IMR-90 (cell line): ENCODE measurements around the gene TNFSF9. TPM values are rescaled to one million over a fixed set of nuclear protein-coding genes. Genes with fewer than 3 reads are reported as not detected.

ENCODE experiments used
- ATAC-seq: fragments of 200-7000 bp; cut with Tn5 transposase; 2 replicates; pipeline ENCODE4 v1.9.1; 2020; ENCODE audit warnings: low read depth, mild to moderate bottlenecking, moderate library complexity
- BruUV-seq: library from RNA; stranded (reverse); fragments of 400-500 nt; replicated peaks from 2 replicates; lab custom pipeline; 2021; lab: Mats Ljungman, UMichigan
- CTCF ChIA-PET: fragments of 300-600 bp; formaldehyde crosslinking; extraction: SDS; loops from one replicate; lab custom pipeline; 2021; ENCODE audit warnings: antibody characterized with exemption; lab: Yijun Ruan, JAX
- POLR2A ChIA-PET: fragments of 300-600 bp; sonication (Branson Sonifier 250); formaldehyde crosslinking; loops from one replicate; lab custom pipeline; 2022; ENCODE audit warnings: antibody characterized with exemption; ENCODE audit not compliant: unreplicated experiment; lab: Charles Lee
- DNase-seq: peaks from one replicate; pipeline ENCODE4 v3.0.0; 2013
- H2AFZ ChIP-seq: replicated peaks from 2 replicates; pipeline ENCODE3; 2013; ENCODE audit warnings: low read length, mild to moderate bottlenecking; ENCODE audit not compliant: poor library complexity
- H2AK5ac ChIP-seq: 2 replicates; pipeline ENCODE4 v1.6.1; 2013; ENCODE audit warnings: low read depth, low read length, inconsistent platforms
- H2AK9ac ChIP-seq: replicated peaks from 2 replicates; pipeline ENCODE3; 2013; ENCODE audit warnings: mild to moderate bottlenecking, low read depth, low read length, moderate library complexity; ENCODE audit not compliant: poor library complexity
- H2BK120ac ChIP-seq: 2 replicates; pipeline ENCODE4 v1.6.1; 2013; ENCODE audit warnings: low read depth, low read length, inconsistent platforms
- H2BK15ac ChIP-seq: 3 replicates; pipeline ENCODE4 v1.6.1; 2013; ENCODE audit warnings: low read depth, low read length, inconsistent platforms
- H2BK20ac ChIP-seq: 2 replicates; pipeline ENCODE4 v1.6.1; 2013; ENCODE audit warnings: low read depth, mild to moderate bottlenecking, inconsistent platforms, low read length, moderate library complexity
- H2BK5ac ChIP-seq: 2 replicates; pipeline ENCODE4 v1.6.1; 2013; ENCODE audit warnings: mild to moderate bottlenecking, low read depth, low read length, inconsistent platforms; ENCODE audit not compliant: poor library complexity, severe bottlenecking
- H3K14ac ChIP-seq: replicated peaks from 2 replicates; pipeline ENCODE4 v1.6.1; 2013; ENCODE audit warnings: low read depth, low read length, inconsistent platforms
- H3K18ac ChIP-seq: 2 replicates; pipeline ENCODE4 v1.6.1; 2013; ENCODE audit warnings: low read depth, low read length, control low read depth
- H3K23ac ChIP-seq: 2 replicates; pipeline ENCODE4 v1.6.1; 2013; ENCODE audit warnings: low read depth, low read length, inconsistent platforms
- H3K27ac ChIP-seq: 2 replicates; pipeline ENCODE4 v1.5.1; 2013; ENCODE audit warnings: mild to moderate bottlenecking, control low read depth, low read length; ENCODE audit not compliant: insufficient read depth
- H3K27me3 ChIP-seq: 2 replicates; pipeline ENCODE4 v1.6.1; 2013; ENCODE audit warnings: low read length; ENCODE audit not compliant: control insufficient read depth, insufficient read depth
- H3K36me3 ChIP-seq: 2 replicates; pipeline ENCODE4 v1.6.1; 2013; ENCODE audit warnings: low read length, mixed read lengths; ENCODE audit not compliant: control insufficient read depth, insufficient read depth
- H3K4ac ChIP-seq: 2 replicates; pipeline ENCODE4 v1.6.1; 2013; ENCODE audit warnings: low read depth, low read length, inconsistent platforms
- H3K4me1 ChIP-seq: 2 replicates; pipeline ENCODE4 v1.6.1; 2013; ENCODE audit warnings: low read length, mixed read lengths; ENCODE audit not compliant: control insufficient read depth, insufficient read depth
- H3K4me2 ChIP-seq: 2 replicates; pipeline ENCODE4 v1.6.1; 2013; ENCODE audit warnings: low read depth, mild to moderate bottlenecking, control low read depth, low read length, moderate library complexity
- H3K4me3 ChIP-seq: 2 replicates; pipeline ENCODE4 v1.5.1; 2013; ENCODE audit warnings: low read depth, mild to moderate bottlenecking, control low read depth, low read length, moderate library complexity; ENCODE audit not compliant: insufficient read depth
- H3K56ac ChIP-seq: 2 replicates; pipeline ENCODE4 v1.6.1; 2013; ENCODE audit warnings: low read length, inconsistent platforms; ENCODE audit not compliant: insufficient read depth; ENCODE audit errors: extremely low read depth
- H3K79me1 ChIP-seq, 2 experiments: 2 replicates each; pipeline ENCODE4 v1.6.1; 2013; ENCODE audit warnings: low read length in 2 of 2, inconsistent platforms in 1 of 2, low read depth in 1 of 2
- H3K9ac ChIP-seq: 2 replicates; pipeline ENCODE4 v1.6.1; 2013; ENCODE audit warnings: low read depth, low read length, control low read depth
- H3K9me1 ChIP-seq: 2 replicates; pipeline ENCODE4 v1.6.1; 2013; ENCODE audit warnings: low read length, inconsistent platforms; ENCODE audit not compliant: insufficient read depth
- H3K9me3 ChIP-seq: 2 replicates; pipeline ENCODE4 v1.6.1; 2013; ENCODE audit warnings: low read length; ENCODE audit not compliant: control insufficient read depth, insufficient read depth
- H4K20me1 ChIP-seq: 2 replicates; pipeline ENCODE4 v1.6.1; 2013; ENCODE audit warnings: low read length, inconsistent platforms; ENCODE audit not compliant: insufficient read depth
- H4K5ac ChIP-seq: 2 replicates; pipeline ENCODE4 v1.6.1; 2013; ENCODE audit warnings: mild to moderate bottlenecking, low read depth, low read length, control low read depth
- H4K8ac ChIP-seq, 2 experiments: 2 replicates each; pipeline ENCODE4 v1.6.1; 2013; ENCODE audit warnings: low read depth in 2 of 2, low read length in 2 of 2, control low read depth in 1 of 2, inconsistent platforms in 1 of 2
- H4K91ac ChIP-seq: 2 replicates; pipeline ENCODE4 v1.6.1; 2013; ENCODE audit warnings: low read depth, low read length, inconsistent platforms; ENCODE audit not compliant: insufficient read depth
- BHLHE40 ChIP-seq: fragments of 150-350 bp; IDR thresholded peaks from 2 replicates; pipeline ENCODE4 v1.6.1; 2016; ENCODE audit warnings: mild to moderate bottlenecking, low read depth, low read length
- CEBPB ChIP-seq: IDR thresholded peaks from 2 replicates; pipeline ENCODE4 v1.6.1; 2012; ENCODE audit warnings: low read depth, low read length, improper control_type of control experiment
- CHD1 ChIP-seq: IDR thresholded peaks from 2 replicates; pipeline ENCODE4 v1.6.1; 2012; ENCODE audit warnings: low read depth, low read length, improper control_type of control experiment
- CTCF ChIP-seq: conservative IDR thresholded peaks from 2 replicates; pipeline ENCODE4 v1.5.1; 2012; ENCODE audit warnings: mild to moderate bottlenecking, low read depth, low read length, improper control_type of control experiment
- ELK1 ChIP-seq: fragments of 150-350 bp; IDR thresholded peaks from 2 replicates; pipeline ENCODE4 v1.6.1; 2016; ENCODE audit warnings: low read depth, mild to moderate bottlenecking, low read length, moderate library complexity, borderline replicate concordance
- FOS ChIP-seq: fragments of 150-350 bp; IDR thresholded peaks from 2 replicates; pipeline ENCODE4 v1.6.1; 2016; ENCODE audit warnings: low read depth, low read length
- MAFK ChIP-seq: IDR thresholded peaks from 2 replicates; pipeline ENCODE4 v1.6.1; 2012; ENCODE audit warnings: low read depth, low read length, improper control_type of control experiment
- MAZ ChIP-seq: IDR thresholded peaks from 2 replicates; pipeline ENCODE4 v1.6.1; 2012; ENCODE audit warnings: low read depth, mild to moderate bottlenecking, low read length, improper control_type of control experiment, moderate library complexity, borderline replicate concordance
- MXI1 ChIP-seq: IDR thresholded peaks from 2 replicates; pipeline ENCODE4 v1.6.1; 2012; ENCODE audit warnings: low read depth, mild to moderate bottlenecking, low read length, moderate library complexity, borderline replicate concordance
- NFE2L2 ChIP-seq: fragments of 150-350 bp; IDR thresholded peaks from 2 replicates; pipeline ENCODE4 v1.6.1; 2016; ENCODE audit warnings: low read depth, mild to moderate bottlenecking, low read length
- POLR2A ChIP-seq: IDR thresholded peaks from 2 replicates; pipeline ENCODE4 v1.6.1; 2012; ENCODE audit warnings: mild to moderate bottlenecking, low read depth, low read length
- RAD21 ChIP-seq: IDR thresholded peaks from 2 replicates; pipeline ENCODE4 v1.6.1; 2012; ENCODE audit warnings: low read length, improper control_type of control experiment
- RCOR1 ChIP-seq: IDR thresholded peaks from 2 replicates; pipeline ENCODE4 v1.6.1; 2012; ENCODE audit warnings: mild to moderate bottlenecking, low read length, improper control_type of control experiment; ENCODE audit not compliant: insufficient replicate concordance
- RFX5 ChIP-seq: IDR thresholded peaks from 2 replicates; pipeline ENCODE4 v1.8.0; 2012; ENCODE audit warnings: low read depth, mild to moderate bottlenecking, low read length, moderate library complexity
- SMC3 ChIP-seq: fragments of 150-350 bp; IDR thresholded peaks from 2 replicates; pipeline ENCODE4 v1.6.1; 2016; ENCODE audit warnings: low read depth, mild to moderate bottlenecking, antibody characterized with exemption, low read length, moderate library complexity
- USF2 ChIP-seq: fragments of 150-350 bp; IDR thresholded peaks from 2 replicates; pipeline ENCODE4 v1.6.1; 2017; ENCODE audit warnings: mild to moderate bottlenecking, antibody characterized with exemption, low read length, low read depth
- WGBS, 2 experiments: methylation state at CpG; one replicate each; pipeline versions ENCODE4 v1.1.5 to v1.1.7; 2013; ENCODE audit warnings: missing lambda C conversion rate in 2 of 2; ENCODE audit not compliant: insufficient read length in 1 of 2; ENCODE audit errors: extremely low coverage in 2 of 2; 5-methylcytosine and 5-hydroxymethylcytosine counted together
- dilution Hi-C: fragments of 300-500 bp; cut with HindIII; formaldehyde crosslinking; loops from one replicate; pipeline ENCODE4 v1.14.3; 2018; ENCODE audit warnings: low sequenced_read_pairs; ENCODE audit not compliant: unreplicated experiment
- in situ Hi-C: fragments of 300-500 bp; cut with MboI; formaldehyde crosslinking; loops from 3 replicates; pipeline ENCODE4 v1.14.3; 2019; ENCODE audit warnings: low sequenced_read_pairs, inconsistent platforms, mixed read lengths
- intact Hi-C: fragments of 100-400 bp; cut with micrococcal nuclease; formaldehyde crosslinking; loops from 2 replicates; pipeline ENCODE4 v1.10.0; 2022
- polyA plus RNA-seq, 3 experiments: library from polyadenylated mRNA; depleted of rRNA; stranded (reverse); fragments of >200 nt; gene quantifications; 2 replicates each; pipeline ENCODE4 v1.2.3, GENCODE V29; 2012; ENCODE audit warnings: low replicate concordance in 1 of 3
- total RNA-seq: library from RNA; depleted of rRNA; stranded (reverse); fragments of >200 nt; gene quantifications from 2 replicates; pipeline ENCODE4 v1.2.3, GENCODE V29; 2012

TNFSF9 gene
- total and polyA plus RNA-seq, 2 of the 4 experiments (the other 2 are of a cell fraction): 0.10 TPM; not detected in 1

- ChIA-PET CTCF (no interaction called here), POLR2A (no interaction called here)
- H3K36me3 ChIP-seq: no peaks in the 10 kb centered on the region
- intact Hi-C loops: no loop called here
- no peak overlapping the region for H3K4ac ChIP-seq
- H3K9ac ChIP-seq: no peak overlapping the region
- no peak overlapping the region for H3K56ac ChIP-seq
- peaks cover 5% of the 10 kb centered on the region for H3K9me3 ChIP-seq
- no peak overlapping the region for H2BK20ac ChIP-seq
- no peak overlapping the region for H4K91ac ChIP-seq
- H2AFZ ChIP-seq: no peak overlapping the region
- H3K18ac ChIP-seq: no peak overlapping the region
- no peak for DNase-seq
- H2BK15ac ChIP-seq: no peak overlapping the region
- H3K9me1 ChIP-seq: no peaks in the 10 kb centered on the region
- in situ Hi-C loops: no loop called here
- H4K5ac ChIP-seq: no peak overlapping the region
- H2BK5ac ChIP-seq: no peak overlapping the region
- no TSS peak for BruUV-seq
- H2BK120ac ChIP-seq: no peak overlapping the region
- no peak overlapping the region for H3K23ac ChIP-seq
- H4K20me1 ChIP-seq: no peaks in the 10 kb centered on the region
- dilution Hi-C loops: no loop called here
- H3K14ac ChIP-seq: no peak overlapping the region
- no peaks in the 10 kb centered on the region for H3K4me1 ChIP-seq
- no peak overlapping the region for H4K8ac ChIP-seq
- H3K79me1 ChIP-seq: no peaks in the 10 kb centered on the region
- no peak overlapping the region for H2AK5ac ChIP-seq
- ATAC-seq: no peak
- H3K4me3 ChIP-seq: no peak overlapping the region
- TF ChIP-seq POLR2A: no peak
- no peak for TF ChIP-seq ELK1
- no peak for TF ChIP-seq MAFK
- TF ChIP-seq BHLHE40: no peak
- TF ChIP-seq USF2: no peak
- no peak for TF ChIP-seq FOS
- no peak for TF ChIP-seq NFE2L2
- no peak for TF ChIP-seq CHD1
- TF ChIP-seq RAD21: no peak
- no peak for TF ChIP-seq RCOR1
- TF ChIP-seq MXI1: no peak
- TF ChIP-seq RFX5: no peak
- TF ChIP-seq CEBPB: no peak
- no peak for TF ChIP-seq SMC3
- TF ChIP-seq CTCF: no peak
- no peak for TF ChIP-seq MAZ
- no peak overlapping the region for H3K27ac ChIP-seq
- no peak overlapping the region for H2AK9ac ChIP-seq
- WGBS, 2 experiments: 57% methylated on average over 7 of the region's 7 CpGs; no CpG with 5 or more reads in 1 of the 2 experiments
- no peak overlapping the region for H3K4me2 ChIP-seq
- H3K27me3 ChIP-seq: peaks cover 21% of the 10 kb centered on the region
Observed at GRCh38 chr19:6498294-6499036, 32.4 kb upstream of the TNFSF9 start.
